Sigmoid colon (tissue), 7 donors: ENCODE measurements around the gene THAP11. TPM values are rescaled to one million over a fixed set of nuclear protein-coding genes. Genes with fewer than 3 reads are reported as not detected.
A peak's percentile ranks its signal among the peaks of the same experiment; 100 is the strongest.
"Not testable (repeated sequence)": the region's sequence is repeated elsewhere in the genome, so short reads cannot be mapped to it uniquely, and the experiment has no call there.

Experiments used
- DNase-seq: peaks from one replicate; pipeline ENCODE4 v3.0.0-alpha.2; 2019
- H3K27ac ChIP-seq, 4 donors: fragments of 200-600 bp; sonication (generic); one replicate each; pipeline ENCODE4 v1.5.1; 2016 to 2019; ENCODE audit warnings: mild to moderate bottlenecking in 1 of 4
- H3K27me3 ChIP-seq, 3 donors: fragments of 200-600 bp; sonication (generic); one replicate each; pipeline ENCODE4 v1.5.1; 2019; ENCODE audit warnings: mild to moderate bottlenecking in 1 of 3
- H3K36me3 ChIP-seq, 4 donors: fragments of 200-600 bp; sonication (generic); one replicate each; pipeline ENCODE4 v1.5.1; 2016 to 2019
- H3K4me1 ChIP-seq, 4 donors: fragments of 200-600 bp; sonication (generic); one replicate each; pipeline ENCODE4 v1.5.1; 2017 to 2019
- H3K4me3 ChIP-seq, 4 donors: fragments of 200-600 bp; sonication (generic); one replicate each; pipeline ENCODE4 v1.5.1; 2017 to 2019; ENCODE audit warnings: mild to moderate bottlenecking in 2 of 4, moderate library complexity in 1 of 4
- H3K9me3 ChIP-seq, 4 donors: fragments of 200-600 bp in 3 of 4; sonication (generic) in 3 of 4; one replicate each; pipeline versions ENCODE4 v1.5.1 to v1.6.1; 2013 to 2019
- EP300 ChIP-seq, 4 donors: sonication (generic); formaldehyde crosslinking; IDR thresholded peaks; one replicate each; pipeline ENCODE4 v1.6.1; 2017; ENCODE audit warnings: antibody characterized with exemption in 4 of 4
- POLR2A ChIP-seq, 2 donors: fragments of 450-650 bp; IDR thresholded peaks; one replicate each; pipeline ENCODE4 v1.6.1; 2016; ENCODE audit warnings: antibody characterized with exemption in 2 of 2, mild to moderate bottlenecking in 2 of 2, moderate library complexity in 2 of 2
- POLR2AphosphoS5 ChIP-seq, 4 donors: sonication (generic); formaldehyde crosslinking; IDR thresholded peaks; one replicate each; pipeline ENCODE4 v1.6.1; 2017; ENCODE audit warnings: antibody characterized with exemption in 4 of 4
- WGBS, 2 donors: extraction: QIAGEN DNeasy Blood & Tissue Kit; methylation state at CpG; one replicate each; pipeline ENCODE4 v1.1.7; 2013; 5-methylcytosine and 5-hydroxymethylcytosine counted together
- intact Hi-C: fragments of 100-400 bp; cut with DNase I; formaldehyde crosslinking; loops from one replicate; pipeline ENCODE4 v1.15.1; 2023
- polyA plus RNA-seq, 3 donors: library from polyadenylated mRNA; stranded (reverse); fragments of 200-250 nt; gene quantifications; one replicate each; pipeline ENCODE4 v1.2.3, GENCODE V29; 2013
- total RNA-seq, 4 donors: library from RNA; depleted of rRNA; stranded (reverse); fragments of >200 nt; gene quantifications; one replicate each; pipeline ENCODE4 v1.1.0, GENCODE V29; 2016
- TF ChIP-seq, protein P1 (sequence below), 4 experiments: fragments of 450-650 bp in 3 of 4; fragments of 200-600 bp in 1 of 4; IDR thresholded peaks; one replicate each; pipeline ENCODE4 v1.5.1; 2016 to 2019; ENCODE audit warnings: antibody characterized with exemption in 4 of 4, mild to moderate bottlenecking in 3 of 4, moderate library complexity in 2 of 4
- donor health status: healthy with polysubstance abuse.
- donor health status: Bipolar disorder and iron deficiency.
- donor health status: healthy.

The THAP11 gene
- total and polyA plus RNA-seq, 7 donors, result 16.2 to 85.6 (median 63.9) TPM

DNA sequence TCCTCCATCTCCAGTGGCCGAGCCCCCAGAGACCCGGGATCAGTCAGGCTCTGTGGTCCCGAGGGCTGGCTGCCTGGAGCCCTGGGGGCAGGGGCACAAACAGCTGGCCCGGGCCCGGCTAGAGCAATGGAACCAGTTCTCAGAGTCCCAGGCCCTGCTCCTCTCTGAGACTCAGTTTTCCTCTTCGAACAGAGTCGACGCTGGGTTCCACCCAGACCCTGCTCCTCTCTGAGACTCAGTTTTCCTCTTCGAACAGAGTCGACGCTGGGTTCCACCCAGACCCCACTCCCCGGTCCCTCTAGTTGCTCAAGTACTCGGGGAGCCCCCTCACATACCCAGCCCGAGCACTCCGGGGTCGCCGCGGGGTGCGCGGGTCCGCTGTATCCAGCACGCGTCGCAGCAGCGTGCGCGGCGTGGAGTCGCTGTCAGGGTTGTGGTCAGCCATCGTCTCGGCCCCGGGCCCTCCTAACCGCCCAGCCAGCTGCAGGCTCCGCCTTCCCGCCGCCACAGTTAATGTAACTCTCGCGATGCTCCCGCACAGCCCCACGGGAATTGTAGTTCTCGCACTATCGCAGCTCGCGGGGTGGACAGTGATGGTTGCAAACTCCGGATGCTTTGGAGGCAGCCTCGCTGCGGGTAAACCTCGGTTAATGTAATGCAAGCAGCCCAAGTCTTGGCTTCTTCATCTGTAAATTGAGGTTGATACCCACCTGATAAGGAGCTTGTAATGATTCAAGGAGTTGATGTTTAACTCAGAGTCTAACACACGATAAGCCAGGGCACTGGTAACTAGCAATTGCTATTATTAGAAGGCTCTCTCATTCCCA is 8.5 kb upstream of the THAP11 start:
- peak overlapping the region; percentile 72 to 99 (median 84) for H3K4me3 ChIP-seq
- H3K36me3 ChIP-seq, result peaks cover 12 to 37% (median 21%) of the 10 kb centered on the region in 4 donors
- WGBS, 2 donors, result 0 to 1% methylated on average over 49 of the region's 49 CpGs
- H3K27me3 ChIP-seq, result no peaks in the 10 kb centered on the region
- TF ChIP-seq POLR2AphosphoS5 (IDR thresholded peaks at IDR 0.05), result peak; percentile 39 to 82 (median 77)
- TF ChIP-seq POLR2A (IDR thresholded peaks at IDR 0.05), result peak; percentile 55 to 64
- TF ChIP-seq EP300 (IDR thresholded peaks at IDR 0.05), result no peak
- TF ChIP-seq, protein P1, sequence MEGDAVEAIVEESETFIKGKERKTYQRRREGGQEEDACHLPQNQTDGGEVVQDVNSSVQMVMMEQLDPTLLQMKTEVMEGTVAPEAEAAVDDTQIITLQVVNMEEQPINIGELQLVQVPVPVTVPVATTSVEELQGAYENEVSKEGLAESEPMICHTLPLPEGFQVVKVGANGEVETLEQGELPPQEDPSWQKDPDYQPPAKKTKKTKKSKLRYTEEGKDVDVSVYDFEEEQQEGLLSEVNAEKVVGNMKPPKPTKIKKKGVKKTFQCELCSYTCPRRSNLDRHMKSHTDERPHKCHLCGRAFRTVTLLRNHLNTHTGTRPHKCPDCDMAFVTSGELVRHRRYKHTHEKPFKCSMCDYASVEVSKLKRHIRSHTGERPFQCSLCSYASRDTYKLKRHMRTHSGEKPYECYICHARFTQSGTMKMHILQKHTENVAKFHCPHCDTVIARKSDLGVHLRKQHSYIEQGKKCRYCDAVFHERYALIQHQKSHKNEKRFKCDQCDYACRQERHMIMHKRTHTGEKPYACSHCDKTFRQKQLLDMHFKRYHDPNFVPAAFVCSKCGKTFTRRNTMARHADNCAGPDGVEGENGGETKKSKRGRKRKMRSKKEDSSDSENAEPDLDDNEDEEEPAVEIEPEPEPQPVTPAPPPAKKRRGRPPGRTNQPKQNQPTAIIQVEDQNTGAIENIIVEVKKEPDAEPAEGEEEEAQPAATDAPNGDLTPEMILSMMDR (IDR thresholded peaks at IDR 0.05), result no peak
- H3K9me3 ChIP-seq, result no peaks in the 10 kb centered on the region
- intact Hi-C loops, result no loop called here
- peak overlapping the region; percentile 80 to 84 (median 82) for H3K27ac ChIP-seq
- DNase-seq, result peak; percentile 96
- peaks cover 0 to 19% (median 17%) of the 10 kb centered on the region in 4 donors for H3K4me1 ChIP-seq

DNA sequence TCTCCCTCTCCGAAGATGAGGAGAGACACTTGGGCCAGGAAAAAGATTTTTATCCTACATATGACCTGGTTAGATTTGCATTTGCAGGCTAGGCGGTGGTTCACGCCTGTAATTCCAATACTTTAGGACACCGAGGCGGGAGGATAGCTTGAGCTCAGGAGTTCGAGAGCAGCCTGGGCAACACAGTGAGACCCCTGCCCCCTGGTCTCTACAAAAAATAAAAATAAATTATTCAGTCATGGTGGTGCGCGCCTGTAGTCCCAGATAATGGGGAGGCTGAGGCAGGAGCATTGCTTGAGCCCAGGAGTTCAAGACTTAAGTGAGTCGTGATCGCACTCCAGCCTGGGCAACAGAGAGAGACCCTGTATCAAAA is 7.9 kb upstream of the THAP11 start:
- intact Hi-C loops, result no loop called here

DNA sequence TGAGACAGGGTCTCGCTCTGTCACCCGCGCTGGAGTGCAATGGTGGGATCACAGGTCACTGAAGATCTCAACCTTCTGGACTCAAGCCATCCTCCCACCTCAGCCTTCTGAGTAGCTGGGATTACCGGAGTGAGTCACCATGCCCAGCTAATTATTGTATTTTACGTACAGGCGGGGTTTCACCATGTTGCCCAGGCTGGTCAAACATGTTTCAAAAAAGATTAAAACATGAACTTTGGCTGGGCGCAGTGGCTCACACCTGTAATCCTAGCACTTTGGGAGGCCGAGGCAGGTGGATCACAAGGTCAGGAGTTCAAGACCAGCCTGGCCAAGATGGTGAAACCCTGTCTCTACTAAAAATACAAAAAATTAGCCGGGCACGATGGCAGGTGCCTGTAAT is 4.9 kb upstream of the THAP11 start:
- H3K4me3 ChIP-seq, intact Hi-C loops, H3K36me3 ChIP-seq, H3K9me3 ChIP-seq, H3K27me3 ChIP-seq, DNase-seq, H3K27ac ChIP-seq: not testable (repeated sequence)
- WGBS, 2 donors, result 54 to 82% methylated on average over 10 of the region's 10 CpGs
- peaks cover 0 to 24% (median 23%) of the 10 kb centered on the region in 4 donors for H3K4me1 ChIP-seq

More for the DNA sequence above, 7.9 kb upstream of the THAP11 start:
- Histone ChIP-seq H3K36me3 (peaks cover 10 to 31% (median 17%) of the 10 kb centered on the region in 4 donors), H3K4me3 (peak overlapping the region; percentile 72 to 99 (median 84)), H3K9me3 (no peaks in the 10 kb centered on the region), H3K27me3 (no peaks in the 10 kb centered on the region), H3K4me1 (peaks cover 0 to 19% (median 17%) of the 10 kb centered on the region in 4 donors), H3K27ac (peak overlapping the region; percentile 80 to 84 (median 82))
- TF ChIP-seq, protein P1 (IDR thresholded peaks at IDR 0.05), result no peak
- TF ChIP-seq EP300 (IDR thresholded peaks at IDR 0.05), result no peak
- TF ChIP-seq POLR2AphosphoS5 (IDR thresholded peaks at IDR 0.05), result no peak
- no peak for DNase-seq
- WGBS, 2 donors, result 74 to 84% methylated on average over 10 of the region's 10 CpGs

DNA sequence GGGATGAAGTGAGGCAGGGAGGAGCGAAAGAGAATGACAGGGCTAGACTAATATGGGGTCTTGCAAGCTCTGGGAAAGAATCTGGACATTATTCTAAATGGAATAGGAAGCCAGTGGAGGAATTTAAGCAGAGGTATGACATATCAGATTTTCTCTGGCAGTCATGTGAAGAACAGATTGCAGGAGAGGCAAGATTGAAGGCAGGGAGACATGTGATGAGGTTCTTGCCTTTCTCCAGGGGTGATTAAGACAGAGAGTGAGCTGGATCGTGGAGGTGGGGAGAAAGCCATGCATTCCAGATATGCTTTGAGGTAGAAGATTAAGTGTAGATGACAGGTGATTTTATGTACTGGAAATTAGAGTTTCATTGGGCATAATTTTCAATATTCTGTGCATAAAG is 4.3 kb upstream of the THAP11 start:
- intact Hi-C loops, result no loop called here
- WGBS, 2 donors, result 87% methylated on average over 2 of the region's 2 CpGs
- no peak for DNase-seq
- peaks cover 0 to 20% (median 18%) of the 10 kb centered on the region in 4 donors for H3K4me1 ChIP-seq
- H3K4me3 ChIP-seq, result no peak overlapping the region
- TF ChIP-seq EP300 (IDR thresholded peaks at IDR 0.05) (no peak), POLR2AphosphoS5 (IDR thresholded peaks at IDR 0.05) (no peak), POLR2A (IDR thresholded peaks at IDR 0.05) (no peak)
- TF ChIP-seq, protein P1 (IDR thresholded peaks at IDR 0.05), result no peak
- no peaks in the 10 kb centered on the region for H3K9me3 ChIP-seq
- H3K27ac ChIP-seq, result no peak overlapping the region
- no peaks in the 10 kb centered on the region for H3K36me3 ChIP-seq
- no peaks in the 10 kb centered on the region for H3K27me3 ChIP-seq

DNA sequence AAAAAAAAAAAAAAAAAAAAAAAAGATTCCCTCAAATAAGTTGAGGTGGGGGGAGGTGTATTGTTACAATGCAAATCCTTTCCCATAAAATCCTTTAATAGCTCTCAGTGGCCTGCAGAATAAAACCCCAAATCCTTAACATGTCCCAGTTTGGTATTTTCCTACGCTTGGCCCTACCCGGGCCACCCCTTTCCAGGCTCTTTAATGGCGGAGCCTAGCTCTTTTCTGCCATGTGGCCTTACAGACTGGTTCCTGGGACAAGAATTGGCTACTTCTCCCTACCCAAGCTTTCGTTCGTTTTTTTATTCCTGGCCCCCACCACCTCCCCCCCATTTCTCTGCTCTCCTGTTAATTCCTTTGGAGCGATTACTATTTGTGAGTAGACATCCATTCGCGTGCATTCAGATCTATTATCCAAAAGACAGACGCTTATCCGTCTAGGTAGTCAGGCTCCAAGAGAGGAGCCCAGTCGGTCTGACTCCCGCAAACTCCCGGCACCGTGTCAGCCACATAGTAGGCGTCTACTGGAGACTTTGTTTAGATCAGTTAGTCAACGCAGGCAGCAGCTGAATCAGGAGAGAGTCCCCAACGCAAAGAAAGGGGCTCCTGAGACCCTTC is 813 bp upstream of the THAP11 start:
- Histone ChIP-seq H3K36me3 (no peaks in the 10 kb centered on the region), H3K4me3 (peak overlapping the region; percentile 61 to 94 (median 78)), H3K9me3 (no peaks in the 10 kb centered on the region), H3K27ac (peak overlapping the region; percentile 96 to 99 (median 99)), H3K4me1 (peaks cover 0 to 42% (median 40%) of the 10 kb centered on the region in 4 donors), H3K27me3 (no peaks in the 10 kb centered on the region)
- TF ChIP-seq EP300 (IDR thresholded peaks at IDR 0.05) (no peak), POLR2A (IDR thresholded peaks at IDR 0.05) (no peak), POLR2AphosphoS5 (IDR thresholded peaks at IDR 0.05) (no peak)
- TF ChIP-seq, protein P1 (IDR thresholded peaks at IDR 0.05), result no peak
- no peak for DNase-seq
- 42 to 64% methylated on average over 17 of the region's 17 CpGs for WGBS, 2 donors
- intact Hi-C loops, result loop anchor here (5.0 to 10.0 kb wide), 2 partner anchors 96 to 317 kb away; partner anchors contain the start of genes PSMB10 and RIPOR1
